ENCODE measurements around the gene CADPS.

- TF ChIP-seq CTCF (conservative IDR thresholded peaks at IDR 0.05) (no peak), ZFX (IDR thresholded peaks at IDR 0.05) (no peak)
Observed at GRCh38 chr3:62542185-62542584, 333.0 kb downstream of the CADPS start.
